B cell (primary cell): ENCODE data around the gene STC2.

Source experiments
- CTCF ChIP-seq: fragments of 200-600 bp; IDR thresholded peaks from one replicate; pipeline ENCODE4 v1.8.0; 2022; ENCODE audit warnings: antibody characterized with exemption, mild to moderate bottlenecking
- EZH2 ChIP-seq: IDR thresholded peaks from 2 replicates; pipeline ENCODE4 v1.6.1; 2012; ENCODE audit warnings: borderline replicate concordance, low read depth, mild to moderate bottlenecking, moderate library complexity, low read length; ENCODE audit not compliant: insufficient read depth, poor library complexity, severe bottlenecking

- no peak for TF ChIP-seq CTCF
- TF ChIP-seq EZH2: no peak
Measured at GRCh38 chr5:173338380-173339015, 10.3 kb upstream of the STC2 start.
